ENCODE data around the gene KNDC1. TPM values are rescaled to one million over a fixed set of nuclear protein-coding genes. Genes with fewer than 3 reads are reported as not detected.

KNDC1 gene
- polyA plus RNA-seq, 1 donor from 2014 or later: 4.3 TPM

DNA sequence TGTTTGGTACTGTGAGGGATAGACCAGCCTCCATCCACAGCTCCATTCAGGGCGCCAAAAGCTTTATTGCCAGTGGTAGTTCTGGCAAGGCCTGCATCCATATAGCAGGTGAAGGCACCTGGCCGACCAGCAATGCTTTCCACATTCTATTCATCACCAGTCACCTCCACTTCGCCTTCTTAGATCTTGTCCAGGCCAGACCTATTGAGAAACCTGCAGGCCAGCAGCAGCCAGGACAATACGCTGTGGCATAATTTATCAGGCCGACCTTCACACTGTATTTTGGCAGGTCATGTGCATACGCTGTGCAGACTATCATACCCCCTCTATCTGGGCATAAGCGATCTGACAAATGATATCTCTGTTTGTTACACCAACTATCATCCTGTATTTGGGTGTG lies 15.2 kb upstream of the KNDC1 start:
- no peaks in the 10 kb centered on the region for H3K79me2 ChIP-seq (replicated peaks; ENCODE audit: insufficient read depth, low read length)
- no peaks in the 10 kb centered on the region for H3F3A ChIP-seq (ENCODE audit: insufficient read depth, low read length, poor library complexity, severe bottlenecking)
- no peak overlapping the region for H3K27ac ChIP-seq (ENCODE audit: low read length)
- no peak overlapping the region for H3K4me2 ChIP-seq (ENCODE audit: low read length)
- no peaks in the 10 kb centered on the region for H3K27me3 ChIP-seq (ENCODE audit: insufficient read depth, low read depth, low read length)
- no peaks in the 10 kb centered on the region for H3K36me3 ChIP-seq (ENCODE audit: insufficient read depth, low read length)
- H4K20me1 ChIP-seq (ENCODE audit: insufficient read depth): no peaks in the 10 kb centered on the region
- no peak overlapping the region for H3K9ac ChIP-seq (ENCODE audit: low read length)
- no peak overlapping the region for H2AFZ ChIP-seq (ENCODE audit: low read depth, low read length)
- TF ChIP-seq SMC3 (conservative IDR thresholded peaks at IDR 0.05; ENCODE audit: poor library complexity) (no peak), TAF1 (IDR thresholded peaks at IDR 0.05; ENCODE audit: low read depth) (no peak), RAD21 (conservative IDR thresholded peaks at IDR 0.05) (no peak), REST (IDR thresholded peaks at IDR 0.05; ENCODE audit: borderline replicate concordance) (no peak), EZH2 (IDR thresholded peaks at IDR 0.05; ENCODE audit: borderline replicate concordance, insufficient read depth, low read length, poor library complexity, severe bottlenecking) (no peak), POLR2AphosphoS5 (IDR thresholded peaks at IDR 0.05) (no peak), MXI1 (conservative IDR thresholded peaks at IDR 0.05; ENCODE audit: poor library complexity, severe bottlenecking) (no peak), EP300 (conservative IDR thresholded peaks at IDR 0.05; ENCODE audit: poor library complexity, severe bottlenecking) (no peak)
- TF ChIP-seq, protein P1, sequence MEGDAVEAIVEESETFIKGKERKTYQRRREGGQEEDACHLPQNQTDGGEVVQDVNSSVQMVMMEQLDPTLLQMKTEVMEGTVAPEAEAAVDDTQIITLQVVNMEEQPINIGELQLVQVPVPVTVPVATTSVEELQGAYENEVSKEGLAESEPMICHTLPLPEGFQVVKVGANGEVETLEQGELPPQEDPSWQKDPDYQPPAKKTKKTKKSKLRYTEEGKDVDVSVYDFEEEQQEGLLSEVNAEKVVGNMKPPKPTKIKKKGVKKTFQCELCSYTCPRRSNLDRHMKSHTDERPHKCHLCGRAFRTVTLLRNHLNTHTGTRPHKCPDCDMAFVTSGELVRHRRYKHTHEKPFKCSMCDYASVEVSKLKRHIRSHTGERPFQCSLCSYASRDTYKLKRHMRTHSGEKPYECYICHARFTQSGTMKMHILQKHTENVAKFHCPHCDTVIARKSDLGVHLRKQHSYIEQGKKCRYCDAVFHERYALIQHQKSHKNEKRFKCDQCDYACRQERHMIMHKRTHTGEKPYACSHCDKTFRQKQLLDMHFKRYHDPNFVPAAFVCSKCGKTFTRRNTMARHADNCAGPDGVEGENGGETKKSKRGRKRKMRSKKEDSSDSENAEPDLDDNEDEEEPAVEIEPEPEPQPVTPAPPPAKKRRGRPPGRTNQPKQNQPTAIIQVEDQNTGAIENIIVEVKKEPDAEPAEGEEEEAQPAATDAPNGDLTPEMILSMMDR (IDR thresholded peaks at IDR 0.05; ENCODE audit: poor library complexity, severe bottlenecking): no peak
- H3K9me3 ChIP-seq (ENCODE audit: low read length): peaks cover 8% of the 10 kb centered on the region
- H3K4me3 ChIP-seq (ENCODE audit: low read length): no peak overlapping the region
- H3K9me2 ChIP-seq (ENCODE audit: insufficient read depth, low read length): no peaks in the 10 kb centered on the region

DNA sequence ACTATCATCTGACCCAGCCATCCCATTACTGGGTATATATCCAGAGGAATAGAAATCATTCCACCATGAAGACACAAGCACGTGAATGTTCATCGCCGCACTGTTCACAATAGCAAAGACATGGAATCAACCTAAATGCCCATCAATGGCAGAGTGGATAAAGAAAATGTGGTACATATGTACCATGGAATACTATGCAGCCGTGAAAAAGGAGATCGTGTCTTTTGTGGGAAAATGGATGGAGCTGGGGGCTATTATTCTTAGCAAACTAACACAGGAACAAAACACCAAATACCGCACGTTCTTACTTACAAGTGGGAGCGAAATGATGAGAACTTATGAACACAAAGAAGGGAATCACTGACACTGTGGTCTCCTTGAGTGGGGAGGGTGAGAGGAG lies 9.8 kb upstream of the KNDC1 start:
- H3F3A ChIP-seq (ENCODE audit: insufficient read depth, low read length, poor library complexity, severe bottlenecking): no peaks in the 10 kb centered on the region
- H2AFZ ChIP-seq (ENCODE audit: low read depth, low read length): no peak overlapping the region
- TF ChIP-seq RAD21 (conservative IDR thresholded peaks at IDR 0.05) (no peak), POLR2AphosphoS5 (IDR thresholded peaks at IDR 0.05) (no peak), MXI1 (conservative IDR thresholded peaks at IDR 0.05; ENCODE audit: poor library complexity, severe bottlenecking) (no peak), EZH2 (IDR thresholded peaks at IDR 0.05; ENCODE audit: borderline replicate concordance, insufficient read depth, low read length, poor library complexity, severe bottlenecking) (no peak), TAF1 (IDR thresholded peaks at IDR 0.05; ENCODE audit: low read depth) (no peak), SMC3 (conservative IDR thresholded peaks at IDR 0.05; ENCODE audit: poor library complexity) (no peak), EP300 (conservative IDR thresholded peaks at IDR 0.05; ENCODE audit: poor library complexity, severe bottlenecking) (no peak), REST (IDR thresholded peaks at IDR 0.05; ENCODE audit: borderline replicate concordance) (no peak)
- TF ChIP-seq, protein P1 (IDR thresholded peaks at IDR 0.05; ENCODE audit: poor library complexity, severe bottlenecking): no peak
- no peak overlapping the region for H3K4me3 ChIP-seq (ENCODE audit: low read length)
- H3K9ac ChIP-seq (ENCODE audit: low read length): no peak overlapping the region
- H3K27ac ChIP-seq (ENCODE audit: low read length): no peak overlapping the region
- H3K27me3 ChIP-seq (ENCODE audit: insufficient read depth, low read depth, low read length): no peaks in the 10 kb centered on the region
- H3K36me3 ChIP-seq (ENCODE audit: insufficient read depth, low read length): no peaks in the 10 kb centered on the region
- no peaks in the 10 kb centered on the region for H3K9me2 ChIP-seq (ENCODE audit: insufficient read depth, low read length)
- no peaks in the 10 kb centered on the region for H4K20me1 ChIP-seq (ENCODE audit: insufficient read depth)
- peaks cover 8% of the 10 kb centered on the region for H3K9me3 ChIP-seq (ENCODE audit: low read length)
- no peaks in the 10 kb centered on the region for H3K79me2 ChIP-seq (replicated peaks; ENCODE audit: insufficient read depth, low read length)
- H3K4me2 ChIP-seq (ENCODE audit: low read length): no peak overlapping the region
